ENCODE data around the gene DNAH6.

DNA sequence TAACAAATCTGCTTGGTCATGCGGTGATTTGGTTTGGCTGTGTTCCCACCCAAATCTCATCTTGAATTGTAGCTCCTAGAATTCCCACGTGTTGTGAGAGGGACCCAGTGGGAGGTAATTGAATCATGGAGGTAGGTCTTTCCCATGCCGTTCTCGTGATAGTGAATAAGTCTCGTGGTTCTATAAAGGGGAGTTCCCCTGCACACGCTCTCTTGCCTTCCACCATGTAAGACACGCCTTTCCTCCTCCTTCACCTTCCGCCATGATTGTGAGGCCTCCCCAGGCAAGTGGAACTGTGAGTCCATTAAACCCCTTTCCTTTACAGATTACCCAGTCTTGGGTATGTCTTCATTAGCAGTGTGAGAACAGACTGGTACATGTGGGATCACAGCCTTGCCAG is 327.8 kb downstream of the DNAH6 start:
- TF ChIP-seq, protein P1, sequence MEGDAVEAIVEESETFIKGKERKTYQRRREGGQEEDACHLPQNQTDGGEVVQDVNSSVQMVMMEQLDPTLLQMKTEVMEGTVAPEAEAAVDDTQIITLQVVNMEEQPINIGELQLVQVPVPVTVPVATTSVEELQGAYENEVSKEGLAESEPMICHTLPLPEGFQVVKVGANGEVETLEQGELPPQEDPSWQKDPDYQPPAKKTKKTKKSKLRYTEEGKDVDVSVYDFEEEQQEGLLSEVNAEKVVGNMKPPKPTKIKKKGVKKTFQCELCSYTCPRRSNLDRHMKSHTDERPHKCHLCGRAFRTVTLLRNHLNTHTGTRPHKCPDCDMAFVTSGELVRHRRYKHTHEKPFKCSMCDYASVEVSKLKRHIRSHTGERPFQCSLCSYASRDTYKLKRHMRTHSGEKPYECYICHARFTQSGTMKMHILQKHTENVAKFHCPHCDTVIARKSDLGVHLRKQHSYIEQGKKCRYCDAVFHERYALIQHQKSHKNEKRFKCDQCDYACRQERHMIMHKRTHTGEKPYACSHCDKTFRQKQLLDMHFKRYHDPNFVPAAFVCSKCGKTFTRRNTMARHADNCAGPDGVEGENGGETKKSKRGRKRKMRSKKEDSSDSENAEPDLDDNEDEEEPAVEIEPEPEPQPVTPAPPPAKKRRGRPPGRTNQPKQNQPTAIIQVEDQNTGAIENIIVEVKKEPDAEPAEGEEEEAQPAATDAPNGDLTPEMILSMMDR (IDR thresholded peaks at IDR 0.05): no peak
- TF ChIP-seq EZH2 (IDR thresholded peaks at IDR 0.05): no peak
- TF ChIP-seq EZH2phosphoT487 (IDR thresholded peaks at IDR 0.05): no peak

Measured in neural progenitor cell (in vitro differentiated cells).